H1 (cell line): Measurements from ENCODE around the gene PLCL1. TPM values are rescaled to one million over a fixed set of nuclear protein-coding genes. Genes with fewer than 3 reads are reported as not detected.

Experiments used
- CTCF ChIA-PET: fragments of 300-600 bp; sonication (Branson Sonifier 250); formaldehyde crosslinking; loops from one replicate; lab custom pipeline; 2021; ENCODE audit not compliant: partially characterized antibody; lab: Charles Lee
- POLR2A ChIA-PET: fragments of 300-600 bp; sonication (Branson Sonifier 250); formaldehyde crosslinking; loops from one replicate; lab custom pipeline; 2021; ENCODE audit warnings: inconsistent platforms; ENCODE audit not compliant: partially characterized antibody; lab: Charles Lee
- DNase-seq, 2 experiments: peaks; one replicate each; pipeline versions ENCODE4 v3.0.0 to v3.0.0-alpha.2; 2010 to 2022; ENCODE audit warnings: low spot score in 2 of 2, low read depth in 1 of 2, mixed read lengths in 1 of 2
- FAIRE-seq: peaks from 2 replicates; lab custom pipeline; 2011; peaks lifted over from hg19 to GRCh38; lab: Jason Lieb, UNC
- H2AFZ ChIP-seq: 2 replicates; pipeline ENCODE4 v1.8.1; 2012; ENCODE audit warnings: low read length, inconsistent platforms
- H2AK5ac ChIP-seq: 2 replicates; pipeline ENCODE4 v1.6.1; 2013; ENCODE audit warnings: low read depth, low read length
- H2BK120ac ChIP-seq: replicated peaks from 2 replicates; pipeline ENCODE3; 2013; ENCODE audit warnings: low read depth, low read length, inconsistent platforms
- H2BK12ac ChIP-seq: 2 replicates; pipeline ENCODE4 v1.6.1; 2013; ENCODE audit warnings: low read depth, low read length
- H2BK15ac ChIP-seq: 2 replicates; pipeline ENCODE4 v1.6.1; 2013; ENCODE audit warnings: low read length
- H2BK20ac ChIP-seq: 2 replicates; pipeline ENCODE4 v1.6.1; 2013; ENCODE audit warnings: low read length
- H2BK5ac ChIP-seq: 2 replicates; pipeline ENCODE4 v1.6.1; 2013; ENCODE audit warnings: low read depth, low read length
- H3K14ac ChIP-seq: 2 replicates; pipeline ENCODE4 v1.6.1; 2013; ENCODE audit warnings: inconsistent platforms; ENCODE audit not compliant: insufficient read length
- H3K18ac ChIP-seq: 2 replicates; pipeline ENCODE4 v1.6.1; 2013; ENCODE audit warnings: low read length; ENCODE audit errors: extremely low read depth
- H3K23ac ChIP-seq: 2 replicates; pipeline ENCODE4 v1.6.1; 2013; ENCODE audit warnings: inconsistent platforms; ENCODE audit not compliant: insufficient read length
- H3K23me2 ChIP-seq: 2 replicates; pipeline ENCODE4 v1.6.1; 2013; ENCODE audit warnings: low read depth, low read length
- H3K27ac ChIP-seq: 2 replicates; pipeline ENCODE4 v1.6.1; 2011; ENCODE audit warnings: low read depth, low read length, inconsistent platforms
- H3K27me3 ChIP-seq, 4 experiments: replicated peaks in 1 of 4; 1 replicate in 1 of 4; 2 replicates in 3 of 4; pipeline versions ENCODE4 v1.6.1 to v1.8.1; 2011 to 2013; ENCODE audit warnings: low read length in 3 of 4, mild to moderate bottlenecking in 3 of 4, inconsistent platforms in 2 of 4, mixed read lengths in 2 of 4, moderate library complexity in 1 of 4; ENCODE audit not compliant: control insufficient read depth in 3 of 4, insufficient read depth in 3 of 4; ENCODE audit errors: extremely low read depth in 1 of 4
- H3K36me3 ChIP-seq, 4 experiments: 2 replicates each; pipeline versions ENCODE4 v1.6.1 to v1.8.1; 2011 to 2013; ENCODE audit warnings: mild to moderate bottlenecking in 4 of 4, low read length in 3 of 4, moderate library complexity in 2 of 4, control low read depth in 1 of 4, inconsistent platforms in 1 of 4; ENCODE audit not compliant: insufficient read depth in 4 of 4, control insufficient read depth in 2 of 4
- H3K4ac ChIP-seq: replicated peaks from 2 replicates; pipeline ENCODE3; 2013; ENCODE audit warnings: low read length, low read depth, mixed read lengths, inconsistent platforms; ENCODE audit not compliant: insufficient read length
- H3K4me1 ChIP-seq, 4 experiments: replicated peaks in 1 of 4; 1 replicate in 1 of 4; 2 replicates in 3 of 4; pipeline versions ENCODE4 v1.6.1 to v1.8.1; 2011 to 2013; ENCODE audit warnings: low read length in 3 of 4, inconsistent platforms in 2 of 4, mixed read lengths in 1 of 4; ENCODE audit not compliant: insufficient read depth in 4 of 4, control insufficient read depth in 3 of 4
- H3K4me2 ChIP-seq, 2 experiments: 2 replicates each; pipeline versions ENCODE4 v1.6.1 to v1.8.1; 2011 to 2013; ENCODE audit warnings: low read depth in 2 of 2, low read length in 2 of 2, control low read depth in 1 of 2, inconsistent platforms in 1 of 2, mild to moderate bottlenecking in 1 of 2; ENCODE audit not compliant: insufficient read depth in 1 of 2
- H3K4me3 ChIP-seq, 4 experiments: fragments of 200-600, 300-600 bp in 1 of 4; sonication (generic), shearing (Covaris generic), sonication (Bioruptor Twin) in 1 of 4; 2 replicates each; pipeline versions ENCODE4 v1.5.1 to v1.8.1; 2011 to 2016; ENCODE audit warnings: low read length in 4 of 4, low read depth in 3 of 4, control low read depth in 2 of 4, inconsistent platforms in 2 of 4, mild to moderate bottlenecking in 2 of 4, mixed read lengths in 1 of 4, moderate library complexity in 1 of 4; ENCODE audit not compliant: insufficient read depth in 2 of 4; ENCODE audit errors: extremely low read depth in 1 of 4
- H3K56ac ChIP-seq: replicated peaks from 2 replicates; pipeline ENCODE3; 2013; ENCODE audit warnings: low read depth, mild to moderate bottlenecking, mixed read lengths, low read length, inconsistent platforms; ENCODE audit not compliant: insufficient read length
- H3K79me1 ChIP-seq: 2 replicates; pipeline ENCODE4 v1.6.1; 2013; ENCODE audit warnings: low read depth, low read length, control low read depth
- H3K79me2 ChIP-seq, 2 experiments: 2 replicates each; pipeline versions ENCODE4 v1.6.1 to v1.8.1; 2012 to 2013; ENCODE audit warnings: low read length in 2 of 2, mild to moderate bottlenecking in 2 of 2, inconsistent platforms in 1 of 2; ENCODE audit not compliant: insufficient read depth in 2 of 2, control insufficient read depth in 1 of 2
- H3K9ac ChIP-seq, 4 experiments: replicated peaks in 1 of 4; 1 replicate in 1 of 4; 2 replicates in 3 of 4; pipeline versions ENCODE4 v1.6.1 to v1.8.1; 2011 to 2013; ENCODE audit warnings: low read depth in 3 of 4, low read length in 3 of 4, control low read depth in 2 of 4, mild to moderate bottlenecking in 2 of 4, moderate library complexity in 2 of 4, inconsistent platforms in 1 of 4; ENCODE audit errors: extremely low read depth in 1 of 4
- H3K9me3 ChIP-seq, 2 experiments: 2 replicates each; pipeline versions ENCODE4 v1.6.1 to v1.8.1; 2012 to 2013; ENCODE audit warnings: mild to moderate bottlenecking in 2 of 2, moderate library complexity in 2 of 2, control low read depth in 1 of 2, inconsistent platforms in 1 of 2, low read depth in 1 of 2, low read length in 1 of 2, mixed read lengths in 1 of 2; ENCODE audit not compliant: insufficient read depth in 2 of 2
- H4K20me1 ChIP-seq, 2 experiments: replicated peaks in 1 of 2; 2 replicates each; pipeline versions ENCODE3 to v1.8.1; 2011 to 2013; ENCODE audit warnings: inconsistent platforms in 2 of 2, low read length in 2 of 2, mild to moderate bottlenecking in 1 of 2; ENCODE audit not compliant: insufficient read depth in 2 of 2, control insufficient read depth in 1 of 2
- H4K5ac ChIP-seq: 2 replicates; pipeline ENCODE4 v1.6.1; 2013; ENCODE audit warnings: low read length, low read depth, mixed read lengths, inconsistent platforms; ENCODE audit not compliant: insufficient read length
- H4K8ac ChIP-seq: 2 replicates; pipeline ENCODE4 v1.8.0; 2013; ENCODE audit warnings: mild to moderate bottlenecking, moderate library complexity, low read length, inconsistent platforms; ENCODE audit not compliant: insufficient read depth; ENCODE audit errors: extremely low read depth
- H4K91ac ChIP-seq: replicated peaks from 2 replicates; pipeline ENCODE3; 2013; ENCODE audit warnings: low read length, mixed read lengths, inconsistent platforms; ENCODE audit not compliant: insufficient read length
- BACH1 ChIP-seq: IDR thresholded peaks from 2 replicates; pipeline ENCODE4 v1.6.1; 2012; ENCODE audit warnings: low read length, improper control_type of control experiment
- CTCF ChIP-seq, 3 experiments: IDR thresholded peaks; 1 replicate in 2 of 3; 2 replicates in 1 of 3; pipeline versions ENCODE4 v1.5.1 to v1.6.1; 2011; ENCODE audit warnings: low read length in 3 of 3, mild to moderate bottlenecking in 3 of 3, inconsistent platforms in 2 of 3, low read depth in 1 of 3, moderate library complexity in 1 of 3; ENCODE audit not compliant: insufficient read depth in 1 of 3; ENCODE audit errors: control extremely low read depth in 1 of 3
- NRF1 ChIP-seq: IDR thresholded peaks from 2 replicates; pipeline ENCODE4 v1.6.1; 2011; ENCODE audit warnings: mild to moderate bottlenecking, low read depth, low read length, improper control_type of control experiment
- POLR2AphosphoS5 ChIP-seq: IDR thresholded peaks from 2 replicates; pipeline ENCODE4 v1.6.1; 2011; ENCODE audit warnings: low read depth, low read length
- RFX5 ChIP-seq: IDR thresholded peaks from 2 replicates; pipeline ENCODE4 v1.6.1; 2011; ENCODE audit warnings: low read depth, low read length, improper control_type of control experiment, borderline replicate concordance
- SP4 ChIP-seq: IDR thresholded peaks from 2 replicates; pipeline ENCODE4 v1.6.1; 2012; ENCODE audit warnings: low read length, inconsistent platforms
- WGBS, 2 experiments: shearing (Covaris generic) in 1 of 2; methylation state at CpG; one replicate each; pipeline versions ENCODE4 v1.1.6 to v1.1.7; 2013 to 2015; ENCODE audit warnings: low lambda C conversion rate in 2 of 2, mixed read lengths in 2 of 2, inconsistent platforms in 1 of 2, low coverage in 1 of 2, missing lambda C conversion rate in 1 of 2; ENCODE audit not compliant: insufficient replicate concordance in 2 of 2, insufficient coverage in 1 of 2, insufficient read length in 1 of 2; ENCODE audit errors: extremely low coverage in 1 of 2, missing lambda C conversion rate in 1 of 2; 5-methylcytosine and 5-hydroxymethylcytosine counted together
- polyA plus RNA-seq, 7 experiments: library from polyadenylated mRNA; depleted of rRNA in 3 of 7; stranded (reverse) in 5 of 7; unstranded in 2 of 7; fragments of >200 nt in 5 of 7; fragments of 200-250 nt in 2 of 7; gene quantifications; 1 replicate in 5 of 7; 2 replicates in 1 of 7; 4 replicates in 1 of 7; pipeline versions ENCODE4 v1.2.1 to v1.2.3, GENCODE V29; 2011 to 2013; ENCODE audit warnings: missing spikeins in 2 of 7, mixed read lengths in 2 of 7
- total RNA-seq: library from RNA; stranded (reverse); fragmentation: NEBNext Ultra II Directional; extraction: Animal tissue kit (Norgen Biotek cat#: 25700); gene quantifications from 2 replicates; pipeline ENCODE4 v1.2.1, GENCODE V29; 2021

PLCL1 gene
- total and polyA plus RNA-seq, 2 of the 8 experiments (the other 6 are each of a cell fraction or from before 2014, with no cell fraction given): not detected

- H3K4me1 ChIP-seq: no peaks in the 10 kb centered on the region
- H3K4me3 ChIP-seq: no peak overlapping the region
- no peak overlapping the region for H3K27ac ChIP-seq
- H3K14ac ChIP-seq: no peak overlapping the region
- no peak overlapping the region for H3K18ac ChIP-seq
- H3K9me3 ChIP-seq: no peaks in the 10 kb centered on the region
- no peak overlapping the region for H2BK12ac ChIP-seq
- no peak overlapping the region for H3K4ac ChIP-seq
- no peak overlapping the region for H3K9ac ChIP-seq
- CTCF ChIA-PET: no interaction called here
- no peak overlapping the region for H2AK5ac ChIP-seq
- POLR2A ChIA-PET: interaction anchor here (0.7 kb wide), 1 partner anchor 220 kb away, joined by 3 read pairs; no protein-coding TSS in a partner anchor
- no peaks in the 10 kb centered on the region for H3K79me1 ChIP-seq
- H3K36me3 ChIP-seq: no peaks in the 10 kb centered on the region
- H3K4me2 ChIP-seq: no peak overlapping the region
- FAIRE-seq (no peak), DNase-seq (no peak)
- TF ChIP-seq CTCF (IDR thresholded peaks at IDR 0.05; ENCODE audit: control extremely low read depth in 1 of 3, insufficient read depth in 1 of 3, low read depth in 1 of 3, low read length in 3 of 3) (no peak), NRF1 (no peak), RFX5 (no peak), POLR2AphosphoS5 (no peak), BACH1 (no peak), SP4 (no peak)
- no peaks in the 10 kb centered on the region for H3K79me2 ChIP-seq
- no peaks in the 10 kb centered on the region for H3K27me3 ChIP-seq
- no peaks in the 10 kb centered on the region for H4K20me1 ChIP-seq
- H4K8ac ChIP-seq: no peak overlapping the region
- H2BK20ac ChIP-seq: no peak overlapping the region
- no peak overlapping the region for H4K91ac ChIP-seq
- no peak overlapping the region for H2BK120ac ChIP-seq
- no peak overlapping the region for H4K5ac ChIP-seq
- 90% methylated on average over 6 of the region's 6 CpGs; no CpG with 5 or more reads in 1 of the 2 experiments for WGBS, 2 experiments
- H2BK15ac ChIP-seq: no peak overlapping the region
- H3K23me2 ChIP-seq: no peaks in the 10 kb centered on the region; the same call in 1 of the 2 replicates
- no peak overlapping the region for H3K23ac ChIP-seq
- H3K56ac ChIP-seq: no peak overlapping the region
- H2AFZ ChIP-seq: no peak overlapping the region
- H2BK5ac ChIP-seq: no peak overlapping the region
Measured at GRCh38 chr2:198084156-198084555, 279.8 kb downstream of the PLCL1 start.
